H1 (cell line): ENCODE measurements around the gene ATP6V1A. TPM values are rescaled to one million over a fixed set of nuclear protein-coding genes. Genes with fewer than 3 reads are reported as not detected.

Source experiments
- ATF2 ChIP-seq: IDR thresholded peaks from 2 replicates; pipeline ENCODE4 v1.6.1; 2012; ENCODE audit warnings: low read length, inconsistent platforms
- CHD1 ChIP-seq: IDR thresholded peaks from 2 replicates; pipeline ENCODE4 v1.6.1; 2012; ENCODE audit warnings: low read depth, low read length, improper control_type of control experiment
- CTCF ChIP-seq, 3 experiments: IDR thresholded peaks; 1 replicate in 2 of 3; 2 replicates in 1 of 3; pipeline versions ENCODE4 v1.5.1 to v1.6.1; 2011; ENCODE audit warnings: low read length in 3 of 3, mild to moderate bottlenecking in 3 of 3, inconsistent platforms in 2 of 3, low read depth in 1 of 3, moderate library complexity in 1 of 3; ENCODE audit not compliant: insufficient read depth in 1 of 3; ENCODE audit errors: control extremely low read depth in 1 of 3
- FOSL1 ChIP-seq: IDR thresholded peaks from 2 replicates; pipeline ENCODE4 v1.6.1; 2011; ENCODE audit warnings: mild to moderate bottlenecking, low read depth, low read length, moderate library complexity; ENCODE audit not compliant: insufficient read depth
- JUND ChIP-seq: IDR thresholded peaks from 2 replicates; pipeline ENCODE4 v1.6.1; 2011; ENCODE audit warnings: mild to moderate bottlenecking, improper control_type of control experiment, low read length
- KDM1A ChIP-seq: fragments of 200-600, 300-600 bp; sonication (generic); IDR thresholded peaks from 2 replicates; pipeline ENCODE4 v1.7.1; 2016; ENCODE audit warnings: mild to moderate bottlenecking, low read length, borderline replicate concordance
- KDM4A ChIP-seq: IDR thresholded peaks from one replicate; pipeline ENCODE4 v1.7.1; 2012; ENCODE audit warnings: low read depth, mild to moderate bottlenecking, moderate library complexity, low read length, inconsistent platforms; ENCODE audit not compliant: severe bottlenecking
- NANOG ChIP-seq: IDR thresholded peaks from 2 replicates; pipeline ENCODE4 v1.6.1; 2011; ENCODE audit warnings: low read length, low read depth, mild to moderate bottlenecking, inconsistent platforms; ENCODE audit not compliant: insufficient read depth, poor library complexity, severe bottlenecking
- RBBP5 ChIP-seq: IDR thresholded peaks from 2 replicates; pipeline ENCODE4 v1.7.1; 2012; ENCODE audit warnings: low read depth, mild to moderate bottlenecking, inconsistent platforms, low read length, moderate library complexity, borderline replicate concordance
- RFX5 ChIP-seq: IDR thresholded peaks from 2 replicates; pipeline ENCODE4 v1.6.1; 2011; ENCODE audit warnings: low read depth, low read length, improper control_type of control experiment, borderline replicate concordance
- TAF1 ChIP-seq: IDR thresholded peaks from 2 replicates; pipeline ENCODE4 v1.6.1; 2011; ENCODE audit warnings: mild to moderate bottlenecking, low read depth, low read length
- TBP ChIP-seq: IDR thresholded peaks from 2 replicates; pipeline ENCODE4 v1.6.1; 2011; ENCODE audit warnings: low read depth, low read length, improper control_type of control experiment
- TCF12 ChIP-seq: IDR thresholded peaks from 2 replicates; pipeline ENCODE4 v1.6.1; 2011; ENCODE audit warnings: low read depth, mild to moderate bottlenecking, low read length
- polyA plus RNA-seq, 7 experiments: library from polyadenylated mRNA; depleted of rRNA in 3 of 7; stranded (reverse) in 5 of 7; unstranded in 2 of 7; fragments of >200 nt in 5 of 7; fragments of 200-250 nt in 2 of 7; gene quantifications; 1 replicate in 5 of 7; 2 replicates in 1 of 7; 4 replicates in 1 of 7; pipeline versions ENCODE4 v1.2.1 to v1.2.3, GENCODE V29; 2011 to 2013; ENCODE audit warnings: missing spikeins in 2 of 7, mixed read lengths in 2 of 7
- total RNA-seq: library from RNA; stranded (reverse); fragmentation: NEBNext Ultra II Directional; extraction: Animal tissue kit (Norgen Biotek cat#: 25700); gene quantifications from 2 replicates; pipeline ENCODE4 v1.2.1, GENCODE V29; 2021

ATP6V1A gene
- total and polyA plus RNA-seq, 2 of the 8 experiments (the other 6 are each of a cell fraction or from before 2014, with no cell fraction given) = 15.4 to 90.9 TPM

- TF ChIP-seq ATF2 (no peak), TAF1 (0 out of 2 replicates have a peak, but pooled peaks have one; percentile 32), RFX5 (no peak), JUND (0 out of 2 replicates have a peak, but pooled peaks have one; percentile 10), CHD1 (no peak), FOSL1 (no peak), NANOG (peak; percentile 26), KDM1A (peak; percentile 50; the same call in 1 of the 2 replicates), RBBP5 (peak; percentile 66; the same call in 1 of the 2 replicates), TBP (0 out of 2 replicates have a peak, but pooled peaks have one; percentile 5), TCF12 (no peak), CTCF (IDR thresholded peaks at IDR 0.05; ENCODE audit: control extremely low read depth in 1 of 3, insufficient read depth in 1 of 3, low read depth in 1 of 3, low read length in 3 of 3) (peak; percentile 85 to 92 (median 88)), KDM4A (peak; percentile 37)
- TF ChIP-seq, all 59 proteins: peak for 15
Observed at GRCh38 chr3:113838631-113839209, 91.9 kb downstream of the ATP6V1A start, which contains the start of gene GRAMD1C (continued).
